GM12892 (cell line): Measurements from ENCODE around the gene PARD3.

Source experiments
- POLR2A ChIP-seq: IDR thresholded peaks from 2 replicates; pipeline ENCODE4 v1.6.1; 2011; ENCODE audit warnings: low read depth, low read length, control low read depth
- POLR2AphosphoS5 ChIP-seq: IDR thresholded peaks from 2 replicates; pipeline ENCODE4 v1.6.1; 2011; ENCODE audit warnings: low read depth, low read length, control low read depth

GRCh38 chr10:34758447-34758996 is 56.6 kb downstream of the PARD3 start:
- no peak for TF ChIP-seq POLR2A
- TF ChIP-seq POLR2AphosphoS5 = no peak
